Skeletal muscle cell (primary cell): ENCODE measurements around the gene CCDC144A.
"Not testable (repeated sequence)": the region's sequence is repeated elsewhere in the genome, so short reads cannot be mapped to it uniquely, and the experiment has no call there.

Source experiments
- DNase-seq: peaks from one replicate; pipeline ENCODE4 v3.0.0-alpha.2; 2010; ENCODE audit warnings: low read depth
- H3K4me3 ChIP-seq: 2 replicates; pipeline ENCODE4 v1.5.1; 2011; ENCODE audit warnings: low read depth, mild to moderate bottlenecking, control low read depth, low read length, moderate library complexity

CCDC144A gene, protein sequence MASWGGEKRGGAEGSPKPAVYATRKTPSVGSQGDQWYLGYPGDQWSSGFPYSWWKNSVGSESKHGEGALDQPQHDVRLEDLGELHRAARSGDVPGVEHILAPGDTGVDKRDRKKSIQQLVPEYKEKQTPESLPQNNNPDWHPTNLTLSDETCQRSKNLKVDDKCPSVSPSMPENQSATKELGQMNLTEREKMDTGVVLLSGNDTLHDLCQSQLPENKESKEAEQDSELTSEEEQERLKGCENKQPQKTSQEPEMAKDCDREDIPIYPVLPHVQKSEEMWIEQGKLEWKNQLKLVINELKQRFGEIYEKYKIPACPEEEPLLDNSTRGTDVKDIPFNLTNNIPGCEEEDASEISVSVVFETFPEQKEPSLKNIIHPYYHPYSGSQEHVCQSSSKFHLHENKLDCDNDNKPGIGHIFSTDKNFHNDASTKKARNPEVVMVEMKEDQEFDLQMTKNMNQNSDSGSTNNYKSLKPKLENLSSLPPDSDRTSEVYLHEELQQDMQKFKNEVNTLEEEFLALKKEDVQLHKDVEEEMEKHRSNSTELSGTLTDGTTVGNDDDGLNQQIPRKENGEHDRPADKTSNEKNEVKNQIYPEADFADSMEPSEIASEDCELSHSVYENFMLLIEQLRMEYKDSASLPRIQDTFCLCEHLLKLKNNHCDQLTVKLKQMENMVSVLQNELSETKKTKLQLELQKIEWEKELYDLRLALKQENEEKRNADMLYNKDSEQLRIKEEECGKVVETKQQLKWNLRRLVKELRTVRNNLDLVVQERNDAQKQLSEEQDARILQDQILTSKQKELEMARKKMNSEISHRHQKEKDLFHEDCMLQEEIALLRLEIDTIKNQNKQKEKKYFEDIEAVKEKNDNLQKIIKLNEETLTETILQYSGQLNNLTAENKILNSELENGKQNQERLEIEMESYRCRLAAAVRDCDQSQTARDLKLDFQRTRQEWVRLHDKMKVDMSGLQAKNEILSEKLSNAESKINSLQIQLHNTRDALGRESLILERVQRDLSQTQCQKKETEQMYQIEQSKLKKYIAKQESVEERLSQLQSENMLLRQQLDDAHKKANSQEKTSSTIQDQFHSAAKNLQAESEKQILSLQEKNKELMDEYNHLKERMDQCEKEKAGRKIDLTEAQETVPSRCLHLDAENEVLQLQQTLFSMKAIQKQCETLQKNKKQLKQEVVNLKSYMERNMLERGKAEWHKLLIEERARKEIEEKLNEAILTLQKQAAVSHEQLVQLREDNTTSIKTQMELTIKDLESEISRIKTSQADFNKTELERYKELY (N-terminal part only)

DNA sequence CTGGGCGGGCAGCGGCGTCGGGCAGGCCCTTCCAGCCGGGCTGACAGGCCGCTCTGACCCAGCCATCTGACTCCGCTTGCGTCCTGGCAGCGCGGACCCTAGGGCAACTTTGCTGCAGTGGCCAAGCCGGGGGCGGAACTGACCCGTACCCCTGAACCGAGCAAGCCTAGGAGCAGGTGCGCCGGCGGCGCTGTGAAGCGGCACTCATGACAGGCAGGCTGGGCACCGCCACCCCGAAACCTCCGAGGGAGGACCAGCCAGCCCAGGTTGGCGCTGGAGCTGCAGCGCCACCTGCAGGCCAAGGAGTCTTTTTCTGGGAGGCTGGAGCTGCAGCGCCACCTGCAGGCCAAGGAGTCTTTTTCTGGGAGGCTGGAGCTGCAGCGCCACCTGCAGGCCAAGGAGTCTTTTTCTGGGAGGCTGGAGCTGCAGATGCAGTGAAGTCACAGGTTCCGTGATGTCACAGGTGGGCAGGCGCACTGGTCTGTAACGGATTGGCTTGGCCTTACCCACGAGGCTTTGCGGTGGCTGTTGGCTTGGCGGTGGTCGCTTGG lies at the start of gene CCDC144A:
Gene CCDC144A, plus strand, starts transcription at position 511 of the 551 bp plus-strand sequence. CDS start 160 bp downstream, outside the sequence.
- not testable (repeated sequence) for H3K4me3 ChIP-seq, DNase-seq

DNA sequence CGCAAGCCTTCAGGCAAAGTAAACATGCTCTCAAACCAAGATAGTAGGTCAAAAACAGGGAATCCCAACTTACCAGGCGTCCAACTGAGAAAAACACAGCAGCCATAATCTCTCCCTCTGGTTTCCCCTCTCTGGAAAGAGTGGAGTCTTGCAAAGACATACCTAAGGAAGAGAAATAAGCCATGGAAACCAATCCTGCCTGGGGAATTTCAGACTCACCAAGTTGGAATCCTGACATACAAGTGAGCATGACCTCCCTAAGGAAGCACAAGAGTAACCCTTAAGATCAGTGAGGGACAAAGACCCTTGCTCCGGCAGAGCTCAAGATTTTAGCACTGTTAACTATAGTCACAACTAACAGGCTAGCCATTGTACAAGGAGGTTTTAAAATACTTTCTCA lies 40.5 kb upstream of the CCDC144A start:
- no peak overlapping the region for H3K4me3 ChIP-seq
- no peak for DNase-seq

DNA sequence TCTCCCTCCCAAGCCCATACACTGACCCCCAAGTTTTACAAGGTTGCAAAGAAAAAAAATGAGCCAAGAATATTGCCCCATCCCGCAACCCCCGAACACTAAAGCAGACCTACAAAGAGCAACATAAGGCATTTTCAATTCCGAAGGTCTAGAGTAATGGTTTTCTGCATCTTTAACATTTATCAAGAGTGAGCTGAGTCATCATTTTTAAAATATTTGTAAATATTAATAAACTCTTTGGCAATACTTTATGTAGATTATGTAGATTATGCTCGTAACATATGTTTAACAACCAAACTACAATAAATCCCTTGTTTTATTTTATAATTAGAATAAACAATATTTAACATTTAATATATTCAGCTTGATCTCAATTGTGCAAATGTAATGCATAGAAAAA lies 37.8 kb upstream of the CCDC144A start:
- no peak overlapping the region for H3K4me3 ChIP-seq
- no peak for DNase-seq

DNA sequence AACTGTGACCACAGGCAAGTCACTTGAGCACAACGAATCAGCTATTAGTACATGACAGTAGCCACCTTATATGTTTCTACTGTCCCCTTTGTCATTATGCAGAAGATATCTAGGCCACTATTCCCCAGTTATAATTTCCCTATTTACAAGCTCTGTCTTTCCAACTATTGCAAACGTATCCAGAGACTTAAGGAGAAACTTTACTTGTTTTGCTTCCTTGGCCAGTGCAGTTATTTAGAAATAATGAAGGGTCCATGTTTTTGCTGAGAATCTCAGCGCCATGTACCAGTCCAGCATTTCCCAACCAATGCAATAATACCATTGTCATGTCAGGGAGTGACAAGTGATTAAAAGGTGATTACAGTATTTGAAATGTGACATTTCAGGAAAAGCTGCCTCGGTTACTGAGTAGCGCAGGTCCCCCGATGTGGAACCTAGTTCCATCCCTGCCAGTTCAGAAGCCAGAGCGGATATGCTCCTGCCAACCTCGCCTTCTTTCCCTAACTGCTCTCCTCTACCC lies 37.1 kb upstream of the CCDC144A start:
- DNase-seq = no peak
- peak overlapping the region; percentile 86 for H3K4me3 ChIP-seq

DNA sequence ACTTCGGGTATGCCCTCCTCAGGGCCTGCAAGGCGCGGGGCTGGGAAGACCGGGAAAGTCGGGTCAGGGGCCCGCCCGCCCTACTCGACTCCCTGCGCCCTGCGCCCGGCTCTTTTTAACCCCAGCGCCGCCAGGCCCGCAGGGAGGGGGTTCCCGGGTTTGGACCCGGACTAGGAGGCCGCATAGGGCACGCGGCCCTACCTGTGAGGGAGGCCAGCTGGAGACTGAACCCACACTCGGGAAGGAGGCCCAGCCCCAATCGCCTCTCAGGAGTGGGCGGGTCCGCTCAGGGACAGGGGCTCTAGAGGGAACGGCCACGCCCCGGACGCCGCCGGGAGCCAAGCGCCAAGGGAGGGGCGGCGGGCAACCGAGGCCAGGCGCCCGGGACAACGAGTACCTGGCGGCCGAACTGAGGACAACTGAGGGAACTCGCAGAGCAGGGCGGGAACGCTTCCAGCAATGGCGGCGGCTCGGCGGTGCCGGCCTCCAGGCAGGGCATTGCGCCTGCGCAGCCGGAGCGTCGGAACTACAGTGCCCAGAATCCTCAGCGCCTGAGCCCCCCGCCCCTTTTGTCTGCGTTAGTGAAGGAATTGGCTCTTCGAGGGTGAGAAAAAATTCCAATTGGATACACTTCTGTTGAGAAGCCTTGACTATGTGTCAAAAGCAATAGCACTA lies 36.5 kb upstream of the CCDC144A start, which contains the start of gene ZNF624:
Gene ZNF624, minus strand, starts transcription at position 484 of the 675 bp plus-strand sequence.
- peak; percentile 68 for DNase-seq
- H3K4me3 ChIP-seq = peak within 1 kb of the TSS; percentile 86

DNA sequence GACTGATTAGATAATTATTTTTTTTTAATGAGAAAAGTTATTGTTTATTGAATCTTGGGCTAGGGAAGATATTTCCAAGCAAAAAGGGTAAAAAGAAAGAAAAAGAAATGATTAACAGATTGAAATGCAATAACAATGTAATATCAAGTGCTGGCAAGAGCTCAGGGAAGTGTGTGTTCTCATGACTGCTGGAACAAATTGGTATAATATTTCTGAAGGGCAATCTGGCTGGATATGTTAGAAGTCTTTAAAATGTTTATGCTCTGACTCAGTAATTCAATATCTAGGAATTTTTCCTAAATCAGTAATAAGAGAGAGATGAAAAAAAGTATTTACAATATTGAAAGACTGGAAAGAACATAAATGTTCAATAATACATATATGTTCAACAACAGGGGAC lies 28.8 kb upstream of the CCDC144A start:
- H3K4me3 ChIP-seq = no peak overlapping the region
- no peak for DNase-seq

DNA sequence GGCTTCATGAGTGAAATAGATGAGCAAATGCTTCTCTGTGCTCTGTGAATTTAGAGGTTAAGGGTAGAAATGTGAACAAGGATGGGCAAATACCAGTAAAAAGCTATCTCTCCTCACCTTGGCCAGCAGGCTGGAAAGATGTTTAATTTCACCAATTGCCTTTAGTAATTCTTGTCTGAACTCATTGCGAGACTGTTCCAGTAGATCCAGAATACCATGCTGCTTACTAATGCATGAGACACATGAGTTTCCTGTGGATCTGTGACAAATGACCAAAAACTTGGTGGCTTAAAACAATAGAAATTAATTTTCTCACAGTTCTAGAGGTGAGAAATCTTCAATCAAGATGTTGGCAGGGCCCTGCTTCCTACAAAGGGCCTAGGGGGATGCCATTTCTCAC lies 27.1 kb upstream of the CCDC144A start:
- H3K4me3 ChIP-seq = no peak overlapping the region
- no peak for DNase-seq

DNA sequence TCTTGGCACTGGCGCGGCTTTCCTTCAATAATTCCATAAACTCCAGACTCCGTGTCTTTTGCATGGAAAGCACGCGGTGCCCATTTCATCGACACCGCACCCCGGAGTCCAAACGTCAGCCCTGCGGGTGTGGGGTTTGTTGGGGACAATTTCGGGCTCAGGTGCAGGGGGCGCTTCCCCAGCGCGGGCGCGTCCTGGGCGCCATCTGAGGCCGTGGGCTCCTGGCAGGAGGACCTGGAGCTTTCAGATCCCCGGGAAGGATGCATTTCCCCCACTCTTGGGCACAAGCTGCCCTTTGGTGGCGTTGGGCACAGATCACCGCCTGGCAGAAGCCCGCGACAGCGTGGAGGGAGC lies 23.5 kb upstream of the CCDC144A start:
- DNase-seq = not testable (repeated sequence)
- H3K4me3 ChIP-seq = peak overlapping the region; percentile 32

DNA sequence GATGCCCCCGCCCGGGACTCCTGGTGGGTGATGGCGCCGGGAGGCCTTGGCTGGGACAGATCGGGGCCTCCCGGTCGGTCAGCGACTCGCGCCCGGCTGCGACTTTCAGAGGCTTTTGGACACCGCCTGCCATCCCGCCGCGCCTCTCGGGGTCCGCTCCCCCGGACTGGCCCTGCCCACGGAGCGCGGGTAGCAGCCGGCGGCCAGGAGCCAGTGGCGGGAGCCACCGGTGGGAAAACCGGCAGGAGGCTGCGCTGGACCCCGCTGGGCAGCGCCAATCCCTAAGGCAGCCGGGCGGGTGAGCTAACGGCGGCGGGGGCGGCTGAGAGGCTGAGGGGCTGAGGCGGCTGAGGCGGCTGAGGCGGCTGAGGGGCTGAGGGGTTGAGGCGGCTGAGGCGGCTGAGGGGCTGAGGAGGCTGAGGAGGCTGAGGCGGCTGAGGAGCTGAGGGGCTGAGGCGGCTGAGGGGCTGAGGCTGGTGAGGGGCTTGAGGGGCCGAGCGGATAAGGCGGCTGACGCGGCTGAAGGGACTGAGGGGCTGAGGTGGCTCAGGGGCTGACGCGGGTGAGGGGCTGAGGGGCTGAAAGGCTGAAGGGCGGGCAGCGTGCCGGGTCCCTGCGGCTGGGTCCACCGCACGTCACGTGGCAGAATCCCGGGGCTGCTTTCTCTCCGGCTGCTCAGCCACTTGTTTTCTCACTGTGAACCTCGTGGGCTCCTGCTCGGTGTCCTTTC lies 23.0 kb upstream of the CCDC144A start:
- DNase-seq = not testable (repeated sequence)
- H3K4me3 ChIP-seq = peak overlapping the region; percentile 32

DNA sequence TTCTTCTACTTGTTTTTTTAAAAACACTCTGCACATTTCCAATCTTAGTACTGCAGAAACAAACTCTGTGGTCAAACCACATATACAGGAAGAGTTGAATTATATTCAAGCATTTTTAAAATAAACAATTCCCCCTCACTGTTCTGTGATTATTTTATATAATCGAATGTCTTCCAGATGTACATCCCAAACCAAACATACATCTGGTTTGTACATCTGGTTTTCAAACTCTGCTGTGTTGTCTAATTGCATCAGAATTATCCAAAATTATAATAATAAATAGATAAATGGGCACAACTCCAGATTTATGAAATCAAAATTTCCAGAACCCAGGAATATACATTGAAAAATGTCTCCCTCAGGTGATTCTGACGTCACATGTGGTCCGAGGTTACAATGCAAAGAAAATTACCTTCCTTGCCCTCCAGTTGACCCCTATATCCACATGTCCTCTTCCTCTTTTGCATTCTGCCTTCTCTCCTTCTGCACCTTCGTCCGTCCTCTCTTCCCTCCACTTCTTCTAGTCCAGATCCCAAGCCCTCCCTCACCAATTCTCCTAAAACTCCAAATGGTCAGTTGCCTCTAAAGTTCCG lies 13.3 kb upstream of the CCDC144A start:
- no peak overlapping the region for H3K4me3 ChIP-seq
- DNase-seq = no peak

DNA sequence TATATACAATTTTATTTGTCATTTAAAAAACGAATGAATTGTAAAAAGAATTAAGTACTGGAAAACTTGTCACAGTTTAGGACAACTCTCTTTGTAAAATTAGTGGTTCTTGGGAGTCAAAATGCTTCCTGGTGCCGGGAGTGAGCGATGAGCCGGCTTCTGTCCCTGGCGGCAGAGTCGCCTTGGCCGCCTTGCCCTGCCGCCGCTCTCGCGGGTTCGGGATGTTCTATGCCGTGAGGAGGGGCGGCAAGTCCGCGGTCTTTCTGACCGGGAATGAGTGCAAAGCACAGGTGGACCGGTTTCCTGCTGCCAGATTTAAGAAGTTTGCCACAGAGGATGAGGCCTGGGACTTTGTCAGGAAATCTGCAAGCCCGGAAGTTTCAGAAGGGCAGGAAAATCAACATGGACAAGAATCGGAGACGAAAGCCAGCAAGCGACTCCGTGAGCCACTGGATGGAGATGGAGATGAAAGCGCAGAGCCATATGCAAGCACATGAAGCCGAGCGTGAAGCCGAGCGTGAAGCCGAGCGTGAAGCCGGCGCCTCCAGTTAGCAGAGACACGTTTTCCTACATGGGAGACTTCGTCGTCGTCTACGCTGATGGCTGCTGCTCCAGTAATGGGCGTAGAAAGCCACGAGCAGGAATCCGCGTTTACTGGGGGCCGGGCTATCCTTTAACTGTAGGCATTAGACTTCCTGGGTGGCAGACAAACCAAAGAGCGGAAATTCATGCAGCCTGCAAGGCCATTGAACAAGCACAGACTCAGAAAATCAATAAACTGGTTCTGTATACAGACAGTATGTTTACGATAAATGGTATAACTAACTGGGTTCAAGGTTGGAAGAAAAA lies 6.5 kb upstream of the CCDC144A start:
- H3K4me3 ChIP-seq, DNase-seq: not testable (repeated sequence)

DNA sequence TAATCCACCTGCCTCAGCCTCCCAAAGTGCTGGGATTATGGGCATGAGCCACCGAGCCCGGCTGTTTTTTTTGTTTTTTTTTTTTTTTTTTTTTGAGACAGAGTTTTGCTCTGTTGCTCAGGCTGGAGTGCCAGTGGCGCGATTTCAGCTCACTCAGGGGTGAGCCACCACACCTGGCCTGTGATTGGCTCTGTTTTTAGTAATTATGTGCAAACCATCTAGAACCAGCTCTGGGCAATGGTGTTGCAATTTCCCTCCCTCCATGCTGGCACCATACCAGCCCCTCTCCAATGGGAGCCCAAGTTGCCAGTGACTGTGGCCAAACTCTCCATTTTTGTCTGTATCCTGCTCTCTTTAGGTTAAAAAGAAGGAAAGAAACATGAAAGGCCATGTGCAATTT lies 4.0 kb upstream of the CCDC144A start:
- DNase-seq = not testable (repeated sequence)

DNA sequence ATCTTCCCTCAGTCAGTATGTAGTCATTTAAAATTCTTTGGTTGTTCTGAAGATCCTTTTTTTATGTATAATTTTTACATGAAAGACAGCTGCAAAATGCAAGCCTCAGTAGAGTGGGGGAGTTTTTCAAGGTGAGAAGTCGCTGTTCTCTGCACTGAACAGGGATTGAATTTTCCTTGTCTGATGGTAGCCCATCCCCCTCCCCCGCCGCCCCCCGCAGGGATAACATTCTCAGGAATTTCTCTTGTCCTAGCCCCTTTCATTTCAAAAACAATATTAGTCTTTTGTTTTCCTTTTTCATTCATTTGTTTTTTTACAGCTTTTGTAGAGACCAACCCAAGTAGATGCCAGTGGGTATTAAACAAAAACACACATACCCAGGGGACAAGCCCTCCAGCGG lies 2.9 kb upstream of the CCDC144A start:
- not testable (repeated sequence) for DNase-seq, H3K4me3 ChIP-seq

More for the DNA sequence above, 4.0 kb upstream of the CCDC144A start:
- H3K4me3 ChIP-seq = not testable (repeated sequence)

DNA sequence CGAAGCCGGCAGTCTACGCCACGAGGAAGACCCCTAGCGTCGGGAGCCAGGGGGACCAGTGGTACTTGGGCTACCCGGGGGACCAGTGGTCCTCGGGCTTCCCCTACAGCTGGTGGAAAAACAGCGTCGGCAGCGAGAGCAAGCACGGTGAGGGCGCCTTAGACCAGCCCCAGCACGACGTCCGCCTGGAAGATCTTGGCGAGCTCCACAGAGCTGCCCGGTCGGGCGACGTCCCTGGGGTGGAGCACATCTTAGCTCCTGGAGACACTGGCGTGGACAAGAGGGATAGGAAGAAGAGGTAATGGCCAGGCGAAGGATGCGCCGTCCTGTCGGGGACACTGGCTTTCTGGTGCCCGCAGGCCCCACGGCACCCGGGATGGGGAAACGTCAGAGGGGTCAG lies 406 bp downstream of the CCDC144A start:
- not testable (repeated sequence) for H3K4me3 ChIP-seq, DNase-seq

DNA sequence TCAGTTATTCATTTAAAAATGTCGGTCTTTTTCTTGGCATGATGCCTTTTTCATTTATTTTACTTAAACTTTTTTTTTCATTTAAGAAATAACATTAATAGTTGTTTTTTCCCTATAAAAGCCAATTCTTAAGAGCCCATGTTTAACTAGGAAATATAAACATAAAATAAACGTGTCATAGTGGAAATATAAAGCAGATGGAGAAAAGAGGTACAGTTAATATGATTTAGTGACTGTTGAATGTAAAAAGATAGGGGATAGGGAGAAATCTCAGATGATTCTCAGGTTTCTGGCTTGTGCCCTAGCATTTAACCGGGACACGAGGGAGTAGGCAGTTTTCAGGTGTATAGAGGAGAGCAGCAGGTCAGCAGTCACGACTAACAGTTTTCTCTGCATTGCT lies 7.6 kb downstream of the CCDC144A start:
- not testable (repeated sequence) for H3K4me3 ChIP-seq, DNase-seq

DNA sequence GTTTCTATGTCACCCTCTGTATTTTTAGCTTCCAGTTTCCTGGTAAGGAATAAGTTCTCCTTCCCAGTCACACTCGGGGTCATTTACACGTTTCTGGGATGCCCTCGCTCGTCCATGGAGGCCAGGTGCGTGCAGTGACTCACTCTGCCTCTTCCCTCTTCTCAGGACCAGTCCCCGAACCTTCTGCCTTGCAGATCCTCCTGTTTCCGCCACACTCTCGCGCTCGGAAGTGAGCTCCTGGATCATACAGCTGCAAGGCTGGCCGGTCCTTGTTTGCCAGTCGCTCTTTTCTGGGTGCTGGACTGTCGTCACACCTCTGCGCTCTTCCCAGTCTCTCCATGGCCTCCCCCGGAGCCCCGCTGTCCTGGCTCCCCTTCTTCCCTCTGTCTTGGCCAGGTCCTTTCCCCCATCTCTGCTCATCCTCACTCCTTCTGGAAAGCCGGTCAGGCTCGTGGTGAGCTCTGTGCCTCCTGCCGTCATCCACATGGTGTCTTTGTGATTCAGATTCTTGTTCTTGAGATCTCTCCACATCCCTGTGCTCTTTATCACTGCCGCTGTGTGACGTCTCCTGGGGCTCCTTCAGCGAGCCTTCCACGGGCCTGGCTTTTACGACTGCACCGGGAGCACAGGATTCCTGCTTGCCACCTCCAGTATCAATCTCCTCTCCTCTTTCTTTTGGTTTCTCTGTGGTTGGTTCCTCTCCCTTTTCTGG lies 55.6 kb downstream of the CCDC144A start:
- not testable (repeated sequence) for DNase-seq, H3K4me3 ChIP-seq
